Colonic mucosa (tissue), 4 donors: ENCODE measurements around the gene CCDC7. TPM values are rescaled to one million over a fixed set of nuclear protein-coding genes. Genes with fewer than 3 reads are reported as not detected.
"Not testable (repeated sequence)": the region's sequence is repeated elsewhere in the genome, so short reads cannot be mapped to it uniquely, and the experiment has no call there.

ENCODE experiments used
- DNase-seq: peaks from one replicate; pipeline ENCODE4 v3.0.0-alpha.2; 2020
- H3K27ac ChIP-seq: fragments of 200-600 bp; one replicate; pipeline ENCODE4 v1.8.0; 2021
- H3K27me3 ChIP-seq: fragments of 200-600 bp; one replicate; pipeline ENCODE4 v1.8.0; 2021
- H3K36me3 ChIP-seq: fragments of 200-600 bp; one replicate; pipeline ENCODE4 v1.8.0; 2021
- H3K4me1 ChIP-seq: fragments of 200-600 bp; one replicate; pipeline ENCODE4 v1.8.0; 2021; ENCODE audit warnings: mild to moderate bottlenecking
- H3K4me3 ChIP-seq: fragments of 200-600 bp; one replicate; pipeline ENCODE4 v1.8.0; 2021
- H3K9ac ChIP-seq, 2 donors: one replicate each; pipeline ENCODE4 v1.7.0; 2013; ENCODE audit warnings: control low read depth in 2 of 2, low read depth in 2 of 2, low read length in 2 of 2
- H3K9me3 ChIP-seq: fragments of 200-600 bp; one replicate; pipeline ENCODE4 v1.8.0; 2021
- CTCF ChIP-seq: fragments of 200-600 bp; IDR thresholded peaks from one replicate; pipeline ENCODE4 v1.8.0; 2022; ENCODE audit warnings: antibody characterized with exemption, mild to moderate bottlenecking
- intact Hi-C: fragments of 100-400 bp; cut with DNase I; formaldehyde crosslinking; loops from one replicate; pipeline ENCODE4 v1.14.1; 2022
- total RNA-seq, 2 donors: library from RNA; stranded (reverse); fragmentation: NEBNext Ultra II Directional in 1 of 2; extraction: Animal tissue kit (Norgen Biotek cat#: 25700) in 1 of 2; gene quantifications; one replicate each; pipeline ENCODE4 v1.2.1, GENCODE V29; 2021
- donor health status: healthy.
- donor health status: DM: no; HTN: no; CAD: no.
- donor health status: DM: no; HTN: no; CAD: no.

Gene CCDC7
- total RNA-seq, 2 donors from 2014 or later = 9.9 TPM

GRCh38 chr10:32687546-32687945 is 241.6 kb downstream of the CCDC7 start:
- no peak overlapping the region for H3K4me3 ChIP-seq
- TF ChIP-seq CTCF = no peak
- no peaks in the 10 kb centered on the region for H3K9me3 ChIP-seq
- intact Hi-C loops = no loop called here
- no peaks in the 10 kb centered on the region for H3K4me1 ChIP-seq
- no peak overlapping the region for H3K27ac ChIP-seq
- DNase-seq = no peak
- no peaks in the 10 kb centered on the region for H3K36me3 ChIP-seq
- no peak overlapping the region for H3K9ac ChIP-seq
- H3K27me3 ChIP-seq = no peaks in the 10 kb centered on the region

GRCh38 chr10:32692174-32692573 is 246.2 kb downstream of the CCDC7 start:
- Histone ChIP-seq H3K9ac (no peak overlapping the region), H3K9me3 (no peaks in the 10 kb centered on the region), H3K27me3 (no peaks in the 10 kb centered on the region), H3K36me3 (no peaks in the 10 kb centered on the region), H3K4me1 (no peaks in the 10 kb centered on the region), H3K4me3 (no peak overlapping the region), H3K27ac (no peak overlapping the region)
- no peak for DNase-seq
- TF ChIP-seq CTCF = no peak
- intact Hi-C loops = no loop called here

GRCh38 chr10:32693441-32693979 is 247.6 kb downstream of the CCDC7 start:
- no peaks in the 10 kb centered on the region for H3K4me1 ChIP-seq
- no peaks in the 10 kb centered on the region for H3K36me3 ChIP-seq
- TF ChIP-seq CTCF = no peak
- H3K9ac ChIP-seq = no peak overlapping the region
- H3K27ac ChIP-seq = no peak overlapping the region
- H3K4me3 ChIP-seq = no peak overlapping the region
- intact Hi-C loops = no loop called here
- no peaks in the 10 kb centered on the region for H3K9me3 ChIP-seq
- no peak for DNase-seq
- no peaks in the 10 kb centered on the region for H3K27me3 ChIP-seq

GRCh38 chr10:32699683-32700082 is 253.7 kb downstream of the CCDC7 start:
- intact Hi-C loops, H3K4me1 ChIP-seq, H3K9me3 ChIP-seq, H3K36me3 ChIP-seq, H3K27ac ChIP-seq, H3K9ac ChIP-seq, H3K27me3 ChIP-seq, H3K4me3 ChIP-seq, DNase-seq: not testable (repeated sequence)

GRCh38 chr10:32713560-32713959 is 267.6 kb downstream of the CCDC7 start:
- H3K36me3 ChIP-seq = no peaks in the 10 kb centered on the region
- DNase-seq = no peak
- TF ChIP-seq CTCF = no peak
- no peaks in the 10 kb centered on the region for H3K9me3 ChIP-seq
- no peak overlapping the region for H3K4me3 ChIP-seq
- no peak overlapping the region for H3K9ac ChIP-seq
- no peaks in the 10 kb centered on the region for H3K4me1 ChIP-seq
- no peak overlapping the region for H3K27ac ChIP-seq
- no peaks in the 10 kb centered on the region for H3K27me3 ChIP-seq
- intact Hi-C loops = no loop called here

GRCh38 chr10:32731527-32731926 is 285.6 kb downstream of the CCDC7 start:
- no peak for TF ChIP-seq CTCF
- DNase-seq = no peak
- Histone ChIP-seq H3K36me3 (no peaks in the 10 kb centered on the region), H3K9ac (no peak overlapping the region), H3K27me3 (no peaks in the 10 kb centered on the region), H3K9me3 (no peaks in the 10 kb centered on the region), H3K4me1 (no peaks in the 10 kb centered on the region), H3K27ac (no peak overlapping the region), H3K4me3 (no peak overlapping the region)
- intact Hi-C loops = no loop called here
